ENCODE results near the gene G6PD. TPM values are rescaled to one million over a fixed set of nuclear protein-coding genes. Genes with fewer than 3 reads are reported as not detected.
A peak's percentile ranks its signal among the peaks of the same experiment; 100 is the strongest.

G6PD gene
- total and polyA plus RNA-seq, 10 of the 15 experiments (the other 5 are each of a cell fraction or from before 2014, with no cell fraction given), result 1.6 to 62.5 (median 28.4) TPM

DNA sequence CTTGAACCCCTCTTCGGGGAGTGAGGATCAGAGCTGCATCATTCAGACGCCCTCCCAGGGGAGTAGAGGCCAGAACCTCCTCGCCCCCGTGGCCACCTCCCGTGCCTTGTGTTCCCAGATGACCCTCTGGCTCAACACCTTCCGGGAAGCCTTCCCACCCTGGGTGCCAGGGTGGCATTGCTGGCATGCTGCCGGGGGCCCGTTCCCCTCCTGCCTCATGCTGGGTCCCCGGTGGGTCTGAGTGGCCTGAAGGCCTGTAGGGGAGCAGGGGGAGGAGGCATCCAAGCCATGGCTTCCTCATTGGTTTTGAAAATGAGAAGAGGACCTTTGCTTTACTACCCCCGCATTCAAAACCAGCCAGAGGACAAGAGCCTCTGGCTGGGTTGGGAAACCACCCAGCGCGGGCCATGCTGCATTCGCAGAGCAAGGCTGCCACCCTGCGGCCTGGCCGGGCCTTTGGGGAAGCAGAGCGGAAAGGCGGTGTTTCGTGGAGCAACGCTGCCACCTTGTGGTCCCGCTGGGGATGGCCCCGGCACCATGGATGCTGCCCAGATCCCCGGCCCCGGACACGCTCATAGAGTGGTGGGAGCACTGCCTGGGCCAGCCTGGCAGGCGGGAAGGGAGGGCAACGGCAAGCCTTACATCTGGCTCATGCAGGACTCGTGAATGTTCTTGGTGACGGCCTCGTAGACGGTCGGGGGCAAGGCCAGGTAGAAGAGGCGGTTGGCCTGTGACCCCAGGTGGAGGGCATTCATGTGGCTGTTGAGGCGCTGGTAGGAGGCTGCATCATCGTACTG, 11.9 kb downstream of the G6PD start (continued):
- TF ChIP-seq, protein P1, sequence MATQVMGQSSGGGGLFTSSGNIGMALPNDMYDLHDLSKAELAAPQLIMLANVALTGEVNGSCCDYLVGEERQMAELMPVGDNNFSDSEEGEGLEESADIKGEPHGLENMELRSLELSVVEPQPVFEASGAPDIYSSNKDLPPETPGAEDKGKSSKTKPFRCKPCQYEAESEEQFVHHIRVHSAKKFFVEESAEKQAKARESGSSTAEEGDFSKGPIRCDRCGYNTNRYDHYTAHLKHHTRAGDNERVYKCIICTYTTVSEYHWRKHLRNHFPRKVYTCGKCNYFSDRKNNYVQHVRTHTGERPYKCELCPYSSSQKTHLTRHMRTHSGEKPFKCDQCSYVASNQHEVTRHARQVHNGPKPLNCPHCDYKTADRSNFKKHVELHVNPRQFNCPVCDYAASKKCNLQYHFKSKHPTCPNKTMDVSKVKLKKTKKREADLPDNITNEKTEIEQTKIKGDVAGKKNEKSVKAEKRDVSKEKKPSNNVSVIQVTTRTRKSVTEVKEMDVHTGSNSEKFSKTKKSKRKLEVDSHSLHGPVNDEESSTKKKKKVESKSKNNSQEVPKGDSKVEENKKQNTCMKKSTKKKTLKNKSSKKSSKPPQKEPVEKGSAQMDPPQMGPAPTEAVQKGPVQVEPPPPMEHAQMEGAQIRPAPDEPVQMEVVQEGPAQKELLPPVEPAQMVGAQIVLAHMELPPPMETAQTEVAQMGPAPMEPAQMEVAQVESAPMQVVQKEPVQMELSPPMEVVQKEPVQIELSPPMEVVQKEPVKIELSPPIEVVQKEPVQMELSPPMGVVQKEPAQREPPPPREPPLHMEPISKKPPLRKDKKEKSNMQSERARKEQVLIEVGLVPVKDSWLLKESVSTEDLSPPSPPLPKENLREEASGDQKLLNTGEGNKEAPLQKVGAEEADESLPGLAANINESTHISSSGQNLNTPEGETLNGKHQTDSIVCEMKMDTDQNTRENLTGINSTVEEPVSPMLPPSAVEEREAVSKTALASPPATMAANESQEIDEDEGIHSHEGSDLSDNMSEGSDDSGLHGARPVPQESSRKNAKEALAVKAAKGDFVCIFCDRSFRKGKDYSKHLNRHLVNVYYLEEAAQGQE (IDR thresholded peaks at IDR 0.05; ENCODE audit: low read depth, low read length), result no peak
- TF ChIP-seq, protein P2, sequence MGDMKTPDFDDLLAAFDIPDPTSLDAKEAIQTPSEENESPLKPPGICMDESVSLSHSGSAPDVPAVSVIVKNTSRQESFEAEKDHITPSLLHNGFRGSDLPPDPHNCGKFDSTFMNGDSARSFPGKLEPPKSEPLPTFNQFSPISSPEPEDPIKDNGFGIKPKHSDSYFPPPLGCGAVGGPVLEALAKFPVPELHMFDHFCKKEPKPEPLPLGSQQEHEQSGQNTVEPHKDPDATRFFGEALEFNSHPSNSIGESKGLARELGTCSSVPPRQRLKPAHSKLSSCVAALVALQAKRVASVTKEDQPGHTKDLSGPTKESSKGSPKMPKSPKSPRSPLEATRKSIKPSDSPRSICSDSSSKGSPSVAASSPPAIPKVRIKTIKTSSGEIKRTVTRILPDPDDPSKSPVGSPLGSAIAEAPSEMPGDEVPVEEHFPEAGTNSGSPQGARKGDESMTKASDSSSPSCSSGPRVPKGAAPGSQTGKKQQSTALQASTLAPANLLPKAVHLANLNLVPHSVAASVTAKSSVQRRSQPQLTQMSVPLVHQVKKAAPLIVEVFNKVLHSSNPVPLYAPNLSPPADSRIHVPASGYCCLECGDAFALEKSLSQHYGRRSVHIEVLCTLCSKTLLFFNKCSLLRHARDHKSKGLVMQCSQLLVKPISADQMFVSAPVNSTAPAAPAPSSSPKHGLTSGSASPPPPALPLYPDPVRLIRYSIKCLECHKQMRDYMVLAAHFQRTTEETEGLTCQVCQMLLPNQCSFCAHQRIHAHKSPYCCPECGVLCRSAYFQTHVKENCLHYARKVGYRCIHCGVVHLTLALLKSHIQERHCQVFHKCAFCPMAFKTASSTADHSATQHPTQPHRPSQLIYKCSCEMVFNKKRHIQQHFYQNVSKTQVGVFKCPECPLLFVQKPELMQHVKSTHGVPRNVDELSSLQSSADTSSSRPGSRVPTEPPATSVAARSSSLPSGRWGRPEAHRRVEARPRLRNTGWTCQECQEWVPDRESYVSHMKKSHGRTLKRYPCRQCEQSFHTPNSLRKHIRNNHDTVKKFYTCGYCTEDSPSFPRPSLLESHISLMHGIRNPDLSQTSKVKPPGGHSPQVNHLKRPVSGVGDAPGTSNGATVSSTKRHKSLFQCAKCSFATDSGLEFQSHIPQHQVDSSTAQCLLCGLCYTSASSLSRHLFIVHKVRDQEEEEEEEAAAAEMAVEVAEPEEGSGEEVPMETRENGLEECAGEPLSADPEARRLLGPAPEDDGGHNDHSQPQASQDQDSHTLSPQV (IDR thresholded peaks at IDR 0.05), result peak; percentile 89
- TF ChIP-seq, protein P3, sequence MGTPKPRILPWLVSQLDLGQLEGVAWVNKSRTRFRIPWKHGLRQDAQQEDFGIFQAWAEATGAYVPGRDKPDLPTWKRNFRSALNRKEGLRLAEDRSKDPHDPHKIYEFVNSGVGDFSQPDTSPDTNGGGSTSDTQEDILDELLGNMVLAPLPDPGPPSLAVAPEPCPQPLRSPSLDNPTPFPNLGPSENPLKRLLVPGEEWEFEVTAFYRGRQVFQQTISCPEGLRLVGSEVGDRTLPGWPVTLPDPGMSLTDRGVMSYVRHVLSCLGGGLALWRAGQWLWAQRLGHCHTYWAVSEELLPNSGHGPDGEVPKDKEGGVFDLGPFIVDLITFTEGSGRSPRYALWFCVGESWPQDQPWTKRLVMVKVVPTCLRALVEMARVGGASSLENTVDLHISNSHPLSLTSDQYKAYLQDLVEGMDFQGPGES (IDR thresholded peaks at IDR 0.05), result 0 out of 2 replicates have a peak, but pooled peaks have one; percentile 50
- peak in 1 of 2 experiments; percentile 58; a peak in 2 of 3 replicates for TF ChIP-seq EGR1 (IDR thresholded peaks at IDR 0.05; ENCODE audit: borderline replicate concordance in 1 of 2, low read depth in 2 of 2, low read length in 2 of 2)
- peak; percentile 57; the same call in 1 of the 2 replicates for TF ChIP-seq RCOR1 (conservative IDR thresholded peaks at IDR 0.05; ENCODE audit: low read depth, low read length)
- peak; percentile 18; the same call in 1 of the 2 replicates for TF ChIP-seq JUND (IDR thresholded peaks at IDR 0.05; ENCODE audit: low read depth, low read length)
- no peak for TF ChIP-seq TCF3 (IDR thresholded peaks at IDR 0.05; ENCODE audit: borderline replicate concordance, insufficient read depth, low read depth, low read length)
- TF ChIP-seq TCF12 (IDR thresholded peaks at IDR 0.05; ENCODE audit: low read depth, low read length), result 0 out of 2 replicates have a peak, but pooled peaks have one; percentile 40
- TF ChIP-seq FOXM1 (IDR thresholded peaks at IDR 0.05; ENCODE audit: low read depth, low read length), result peak; percentile 67; the same call in 1 of the 2 replicates
- TF ChIP-seq ATF7 (IDR thresholded peaks at IDR 0.05; ENCODE audit: low read depth), result no peak
- TF ChIP-seq RFX5 (IDR thresholded peaks at IDR 0.05; ENCODE audit: low read depth, low read length), result 0 out of 2 replicates have a peak, but pooled peaks have one; percentile 27
- peak; percentile 100 for TF ChIP-seq RAD21 (IDR thresholded peaks at IDR 0.05; ENCODE audit: insufficient read depth, low read depth, low read length)
- TF ChIP-seq SMARCA5 (IDR thresholded peaks at IDR 0.05), result peak; percentile 96
- TF ChIP-seq ZNF24 (IDR thresholded peaks at IDR 0.05), result no peak
- TF ChIP-seq YY1 (IDR thresholded peaks at IDR 0.05; ENCODE audit: low read depth, low read length), result peak; percentile 90
- TF ChIP-seq STAT1 (conservative IDR thresholded peaks at IDR 0.05), result peak; percentile 92; the same call in 1 of the 2 replicates
- TF ChIP-seq, protein P4, sequence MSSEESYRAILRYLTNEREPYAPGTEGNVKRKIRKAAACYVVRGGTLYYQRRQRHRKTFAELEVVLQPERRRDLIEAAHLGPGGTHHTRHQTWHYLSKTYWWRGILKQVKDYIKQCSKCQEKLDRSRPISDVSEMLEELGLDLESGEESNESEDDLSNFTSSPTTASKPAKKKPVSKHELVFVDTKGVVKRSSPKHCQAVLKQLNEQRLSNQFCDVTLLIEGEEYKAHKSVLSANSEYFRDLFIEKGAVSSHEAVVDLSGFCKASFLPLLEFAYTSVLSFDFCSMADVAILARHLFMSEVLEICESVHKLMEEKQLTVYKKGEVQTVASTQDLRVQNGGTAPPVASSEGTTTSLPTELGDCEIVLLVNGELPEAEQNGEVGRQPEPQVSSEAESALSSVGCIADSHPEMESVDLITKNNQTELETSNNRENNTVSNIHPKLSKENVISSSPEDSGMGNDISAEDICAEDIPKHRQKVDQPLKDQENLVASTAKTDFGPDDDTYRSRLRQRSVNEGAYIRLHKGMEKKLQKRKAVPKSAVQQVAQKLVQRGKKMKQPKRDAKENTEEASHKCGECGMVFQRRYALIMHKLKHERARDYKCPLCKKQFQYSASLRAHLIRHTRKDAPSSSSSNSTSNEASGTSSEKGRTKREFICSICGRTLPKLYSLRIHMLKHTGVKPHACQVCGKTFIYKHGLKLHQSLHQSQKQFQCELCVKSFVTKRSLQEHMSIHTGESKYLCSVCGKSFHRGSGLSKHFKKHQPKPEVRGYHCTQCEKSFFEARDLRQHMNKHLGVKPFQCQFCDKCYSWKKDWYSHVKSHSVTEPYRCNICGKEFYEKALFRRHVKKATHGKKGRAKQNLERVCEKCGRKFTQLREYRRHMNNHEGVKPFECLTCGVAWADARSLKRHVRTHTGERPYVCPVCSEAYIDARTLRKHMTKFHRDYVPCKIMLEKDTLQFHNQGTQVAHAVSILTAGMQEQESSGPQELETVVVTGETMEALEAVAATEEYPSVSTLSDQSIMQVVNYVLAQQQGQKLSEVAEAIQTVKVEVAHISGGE (CRISPR knock-in tag; IDR thresholded peaks at IDR 0.05), result no peak
